Stimulated activated CD8-positive, alpha-beta memory T cell treated with anti-CD3 and anti-CD28 coated beads, Interleukin-7, amount 100 ng/mL, for 24 hours (primary cell): ENCODE data around the gene WT1.
"Not testable (repeated sequence)": the region's sequence is repeated elsewhere in the genome, so short reads cannot be mapped to it uniquely, and the experiment has no call there.

Experiments used
- DNase-seq: peaks from one replicate; pipeline ENCODE4 v3.0.0-alpha.2; 2020; ENCODE audit warnings: low read depth

Gene WT1

DNA sequence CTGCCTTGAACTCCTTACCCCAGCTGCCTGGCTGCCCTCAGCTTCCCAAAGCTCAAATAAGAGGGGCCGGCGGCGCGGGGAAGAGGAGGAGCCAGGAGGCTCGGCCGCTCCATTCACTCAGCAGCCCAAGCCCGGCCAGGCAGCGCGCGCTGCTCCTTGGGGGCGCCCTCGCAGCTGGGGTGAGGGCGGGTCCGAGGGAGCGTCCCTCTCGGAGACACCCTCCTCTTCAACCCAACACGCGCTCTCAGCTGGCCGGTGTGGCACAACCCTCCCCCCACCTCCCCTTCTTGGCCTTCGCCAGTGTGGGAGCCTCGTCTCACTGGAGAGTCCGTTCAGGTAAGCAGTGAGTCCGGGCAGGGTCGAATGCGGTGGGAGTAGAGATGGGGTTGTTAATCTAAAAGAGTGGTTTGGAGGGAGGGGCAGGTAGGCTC, at the start of gene WT1:
Gene WT1, minus strand, starts transcription at position 29 of the 431 bp plus-strand sequence.
- no peak for DNase-seq

DNA sequence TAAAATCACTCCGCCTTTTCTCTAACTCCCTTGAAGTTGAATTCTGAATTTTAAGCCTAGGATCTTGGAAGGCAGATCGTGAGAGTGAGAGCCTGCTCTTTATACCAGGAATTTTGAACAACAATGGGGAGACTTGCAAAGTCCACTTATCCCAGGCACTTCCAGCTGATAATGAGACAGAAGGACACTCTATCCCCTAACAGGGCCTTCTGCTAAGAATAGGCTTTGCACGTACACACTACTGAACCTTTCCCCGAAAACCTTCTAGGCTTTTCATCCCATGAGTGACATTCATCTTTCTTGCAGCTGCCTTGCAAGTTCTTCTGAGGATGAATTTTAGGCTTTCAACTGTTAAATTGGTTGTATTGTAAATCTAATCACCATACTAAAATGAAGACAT, 44.0 kb upstream of the WT1 start:
- DNase-seq, result no peak

DNA sequence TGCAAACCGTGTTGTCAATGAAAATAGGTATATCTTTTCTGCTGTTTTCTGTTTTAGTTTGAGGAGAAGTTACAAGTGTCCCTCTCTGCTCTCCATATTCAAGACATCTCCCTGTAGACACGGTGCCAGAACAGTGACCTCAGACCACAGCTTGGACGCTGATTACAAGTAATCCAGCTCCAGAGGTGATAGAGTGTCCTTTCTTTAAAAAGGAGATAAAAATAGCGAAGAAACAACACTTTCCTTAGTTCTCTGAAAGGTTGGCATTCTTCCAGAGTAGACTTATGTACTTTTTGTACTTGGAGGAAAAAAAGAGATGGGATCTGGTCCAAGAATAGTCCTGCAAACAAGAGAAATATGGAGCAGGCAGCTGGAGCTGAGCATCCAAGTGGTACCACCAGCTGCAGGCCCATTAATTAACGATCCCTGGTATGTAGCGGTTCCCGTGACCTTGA, 43.0 kb upstream of the WT1 start:
- no peak for DNase-seq

DNA sequence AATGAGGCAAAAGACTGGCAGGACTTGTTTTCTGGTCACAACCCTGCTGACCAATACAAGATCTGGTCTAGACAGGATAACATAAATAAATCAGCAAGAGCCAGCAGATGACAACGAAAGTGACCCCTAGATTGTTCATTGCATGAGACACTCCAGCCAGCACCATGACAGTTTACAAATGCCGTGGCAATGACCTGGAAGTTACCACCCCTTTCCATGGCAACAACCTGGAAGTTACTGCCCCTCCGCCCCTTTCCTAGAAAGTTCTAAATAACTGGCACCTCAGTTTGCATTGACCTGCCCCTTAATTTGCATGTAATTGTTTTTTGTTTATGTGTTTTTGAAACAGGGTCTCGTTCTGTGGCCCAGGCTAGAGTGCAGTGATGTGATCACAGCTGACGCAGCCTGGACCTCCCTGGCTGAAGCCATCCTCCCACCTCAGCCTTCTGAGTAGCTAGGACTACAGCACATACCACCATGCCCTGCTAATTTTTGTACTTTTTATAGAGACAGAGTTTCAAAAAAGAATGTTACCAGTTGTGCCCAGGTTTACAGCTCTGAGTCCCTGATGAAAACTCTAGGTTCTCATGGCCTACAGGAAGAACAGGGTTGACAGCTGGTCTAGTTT, 38.1 kb upstream of the WT1 start:
- DNase-seq, result no peak

DNA sequence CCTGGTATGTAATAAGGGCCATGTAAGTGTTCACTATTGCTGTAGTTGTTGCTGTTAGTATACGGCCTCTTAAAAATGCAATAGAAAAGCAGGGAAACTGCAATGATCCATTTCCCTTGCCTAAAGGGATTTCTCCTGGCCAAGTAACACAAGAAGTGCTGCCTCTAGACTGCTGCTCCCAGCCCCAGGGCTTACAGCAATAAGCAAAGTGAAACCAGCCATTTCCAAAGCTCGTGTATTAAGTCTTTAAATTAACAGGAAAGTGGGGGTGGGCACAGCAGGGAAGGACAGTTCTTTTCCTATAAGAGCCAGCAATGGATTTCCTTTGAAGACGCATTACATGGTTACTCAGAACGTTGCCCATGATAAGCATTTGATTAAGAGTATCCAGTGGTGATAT, 36.9 kb upstream of the WT1 start:
- DNase-seq, result no peak

DNA sequence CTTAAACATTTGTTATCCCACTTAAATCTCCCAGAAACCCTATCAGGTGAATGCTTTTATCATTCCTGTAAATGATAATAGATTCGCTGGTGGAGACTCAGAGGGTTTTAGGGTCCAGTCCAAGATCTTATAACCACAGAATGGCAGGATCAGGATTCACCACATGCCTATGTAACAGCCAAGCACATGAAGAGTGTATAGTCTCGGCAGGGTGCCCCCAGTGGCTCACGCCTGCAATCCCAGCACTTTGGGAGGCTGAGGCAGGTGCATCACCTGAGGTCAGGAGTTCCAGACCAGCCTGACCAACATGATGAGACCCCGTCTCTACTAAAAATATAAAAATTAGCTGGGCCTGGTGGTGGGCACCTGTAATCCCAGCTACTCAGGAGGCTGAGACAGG, 36.2 kb upstream of the WT1 start:
- not testable (repeated sequence) for DNase-seq

DNA sequence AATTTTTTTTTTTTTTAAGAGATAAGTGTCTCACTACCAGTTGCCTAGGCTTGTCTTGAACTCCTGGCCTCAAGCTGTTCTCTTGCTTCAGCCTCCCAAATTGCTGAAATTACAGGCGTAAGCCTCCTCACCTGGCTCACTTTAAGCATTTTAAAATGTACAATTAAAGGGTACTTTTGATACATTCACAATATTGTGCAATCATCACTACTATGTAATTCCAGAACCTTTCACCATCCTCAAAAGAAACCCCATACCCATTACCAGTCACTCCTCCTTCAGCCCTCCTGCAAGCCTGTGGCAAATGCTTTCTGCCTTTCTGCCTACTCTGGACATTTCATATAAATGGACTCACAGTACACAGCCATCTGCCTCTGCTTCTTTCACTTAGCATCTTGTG, 34.5 kb upstream of the WT1 start:
- no peak for DNase-seq

- DNase-seq, result no peak
Measured at GRCh38 chr11:32466279-32466915, 31.1 kb upstream of the WT1 start.

GRCh38 chr11:32464078-32464477, 28.7 kb upstream of the WT1 start:
- no peak for DNase-seq

DNA sequence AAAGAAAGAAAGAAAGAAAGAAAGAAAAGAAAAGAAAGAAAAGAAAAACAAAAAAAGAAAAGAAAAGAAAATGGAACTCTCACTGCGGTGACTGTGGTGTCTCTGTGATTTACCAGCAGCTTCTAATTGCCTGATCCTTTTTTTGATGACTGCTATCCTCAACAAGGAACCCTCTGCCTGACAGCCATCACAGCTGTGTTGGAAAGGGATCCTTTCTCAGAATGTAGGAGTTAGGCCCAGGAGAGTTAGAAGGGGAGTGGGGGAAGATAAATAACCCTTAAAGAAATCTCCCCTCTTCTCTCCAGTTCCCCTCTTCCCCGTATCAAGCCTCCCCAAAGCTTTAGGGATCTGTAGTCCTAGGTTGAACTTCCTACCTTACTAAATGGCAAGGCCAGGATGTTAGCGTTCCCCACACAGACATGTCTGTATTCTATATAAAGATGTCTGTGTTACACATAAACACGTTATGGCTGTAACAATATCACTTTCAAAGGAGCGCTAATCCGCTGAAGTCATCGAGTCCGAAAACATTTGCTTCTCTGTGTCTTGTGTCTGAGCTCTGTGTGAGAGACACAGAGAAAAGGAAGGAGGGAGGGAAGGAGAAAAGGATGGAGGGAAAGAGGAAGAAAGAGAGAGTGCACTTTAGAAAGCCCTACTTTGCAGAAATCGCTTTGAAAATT, 26.8 kb upstream of the WT1 start:
- no peak for DNase-seq

DNA sequence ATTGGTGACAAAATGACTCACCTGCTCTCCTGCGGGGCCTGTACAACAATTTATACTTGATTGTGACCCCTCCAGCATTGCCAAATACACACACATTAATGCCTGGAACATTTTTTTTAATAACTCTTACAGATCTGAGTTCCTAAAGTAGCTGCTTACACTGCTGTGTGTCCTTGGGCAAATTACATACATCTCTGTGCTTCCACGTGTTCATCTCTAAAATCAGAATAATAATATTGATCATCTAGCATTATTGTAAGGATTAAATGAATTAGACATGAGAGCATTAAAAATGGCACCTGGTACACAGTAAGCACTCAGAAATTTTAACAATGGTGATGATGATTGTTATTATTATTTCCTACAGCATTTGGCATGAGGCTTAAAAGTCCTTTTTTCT, 21.5 kb upstream of the WT1 start:
- no peak for DNase-seq

GRCh38 chr11:32454993-32455392, 19.7 kb upstream of the WT1 start:
- DNase-seq, result no peak

- DNase-seq, result no peak
Measured at GRCh38 chr11:32451808-32452207, 16.5 kb upstream of the WT1 start.

DNA sequence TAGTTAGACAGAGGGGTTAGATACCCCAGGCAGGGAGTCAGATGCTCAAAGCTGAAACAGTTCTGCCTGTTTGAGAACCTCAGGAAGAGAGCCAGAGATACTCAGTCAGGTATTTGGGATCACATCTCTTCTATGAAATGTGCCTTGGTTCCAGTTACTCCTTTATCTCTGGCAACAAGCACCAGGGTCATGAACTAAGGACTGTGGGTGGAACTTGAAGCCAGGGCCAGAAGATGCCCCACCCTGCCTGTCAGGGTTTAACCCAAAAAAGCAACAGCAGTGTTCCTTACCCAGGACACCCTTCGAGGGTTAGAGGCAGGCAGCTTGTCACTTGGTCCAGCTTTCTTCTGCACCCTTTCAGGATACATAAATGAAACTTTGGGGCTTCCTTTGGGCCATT, 15.0 kb upstream of the WT1 start:
- no peak for DNase-seq

DNA sequence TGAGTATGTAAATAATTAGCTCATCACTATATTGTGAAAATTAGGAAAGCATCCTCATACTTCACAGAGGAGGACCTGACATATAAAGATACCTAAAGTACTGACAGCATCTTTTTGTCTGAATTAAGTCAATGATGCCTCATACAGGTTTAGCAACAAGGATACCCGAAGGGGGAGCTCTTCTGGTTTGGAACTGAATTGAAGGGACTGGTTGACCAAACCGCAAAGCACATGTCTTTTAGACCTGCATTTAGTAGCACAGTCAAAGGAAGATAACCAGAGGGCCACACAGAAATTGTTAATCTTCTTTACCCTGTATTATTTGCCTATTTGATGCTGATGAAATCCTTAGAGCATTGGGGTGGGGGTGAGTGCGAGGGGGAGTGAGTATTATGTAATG, 12.9 kb upstream of the WT1 start:
- no peak for DNase-seq

GRCh38 chr11:32447252-32447651, 11.9 kb upstream of the WT1 start:
- DNase-seq, result no peak

- no peak for DNase-seq
Measured at GRCh38 chr11:32446227-32446626, 10.9 kb upstream of the WT1 start.

- DNase-seq, result no peak
Measured at GRCh38 chr11:32444186-32444585, 8.8 kb upstream of the WT1 start.

DNA sequence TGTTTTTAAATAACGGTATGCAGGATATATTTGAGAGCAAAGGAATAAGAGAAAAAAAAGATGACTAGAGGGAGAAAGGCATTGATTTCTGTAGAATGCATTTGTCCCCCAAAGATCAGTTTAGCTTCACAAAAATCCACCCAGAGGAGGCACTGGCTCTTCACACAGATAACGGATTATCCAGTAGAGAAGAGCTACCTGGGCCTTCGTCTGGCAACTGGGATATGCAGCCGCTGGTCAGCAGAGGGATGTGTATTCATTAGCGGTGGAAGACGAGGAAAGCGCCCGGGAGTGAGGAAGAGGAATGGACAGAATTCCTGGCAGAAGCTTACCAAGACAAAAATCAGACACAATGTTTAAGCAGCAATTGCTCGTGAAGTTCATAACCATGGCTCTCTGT, 5.6 kb upstream of the WT1 start:
- no peak for DNase-seq

DNA sequence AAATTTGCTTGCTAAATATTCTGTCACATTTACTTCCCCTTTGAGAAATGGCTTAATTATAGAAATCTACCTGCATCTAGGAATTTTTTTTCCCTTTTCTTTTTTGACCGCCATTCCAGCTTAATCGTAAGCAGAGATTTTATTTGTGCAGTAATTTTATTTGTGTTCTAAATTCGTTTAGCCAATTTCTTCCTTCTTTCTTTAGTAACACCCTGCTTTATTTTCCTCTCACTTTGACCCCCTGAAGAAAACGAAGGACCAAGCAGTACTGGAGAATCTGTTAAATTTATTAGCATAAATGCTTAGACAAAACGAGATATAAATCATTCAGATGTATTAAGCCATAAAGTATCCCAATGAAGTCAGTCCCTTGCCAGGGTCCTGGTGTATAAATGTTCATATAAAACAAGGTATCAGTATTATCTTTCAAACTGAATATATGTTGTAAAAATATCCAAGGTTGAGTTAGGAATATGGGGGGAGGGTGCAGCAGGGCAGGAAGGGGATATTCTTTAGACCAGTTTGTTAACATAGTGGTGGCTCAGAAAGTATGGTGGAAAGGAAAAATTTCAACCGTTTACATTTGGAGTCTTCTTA, 5.1 kb upstream of the WT1 start:
- DNase-seq, result no peak

DNA sequence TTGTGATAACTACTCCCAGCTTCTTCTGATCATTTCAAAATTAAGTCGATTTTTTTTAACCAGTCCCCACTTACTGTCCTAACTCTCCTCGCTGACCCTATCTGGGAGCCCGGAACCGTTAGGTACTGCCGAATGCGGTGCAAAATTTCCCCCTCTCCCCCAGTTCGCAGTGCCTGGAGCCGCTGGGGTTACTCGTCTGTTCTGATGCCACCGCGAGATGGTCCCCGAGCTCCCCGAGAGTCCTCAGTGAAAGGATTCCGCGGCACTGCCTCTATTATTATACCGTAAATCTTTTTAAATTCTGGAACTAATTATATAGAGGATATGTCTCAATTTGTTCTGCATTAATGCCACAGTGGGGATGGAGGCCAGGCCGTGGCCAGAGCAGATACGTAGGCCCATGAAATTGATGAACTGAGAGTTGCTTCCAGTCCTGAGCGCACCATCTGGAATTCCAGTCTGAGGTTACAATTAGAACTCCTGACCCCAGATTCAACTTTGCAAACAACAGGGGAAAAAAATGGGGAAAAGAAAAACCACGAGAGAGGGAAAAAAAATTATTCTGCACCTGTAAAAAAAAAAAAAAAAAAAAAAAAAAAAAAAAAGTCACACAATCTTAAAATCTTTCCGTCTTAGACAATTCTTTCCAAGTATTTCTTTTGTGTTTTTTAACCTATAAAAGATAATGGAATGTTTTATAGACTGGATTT, 4.3 kb upstream of the WT1 start:
- no peak for DNase-seq

- no peak for DNase-seq
Measured at GRCh38 chr11:32438866-32439489, 3.6 kb upstream of the WT1 start.
